H9 (cell line): Measurements from ENCODE around the gene DGCR2. TPM values are rescaled to one million over a fixed set of nuclear protein-coding genes. Genes with fewer than 3 reads are reported as not detected.

Experiments used
- DNase-seq: peaks from one replicate; pipeline ENCODE4 v3.0.0-alpha.2; 2017
- H2AFZ ChIP-seq: one replicate; pipeline ENCODE4 v1.6.1; 2013; ENCODE audit warnings: mild to moderate bottlenecking, low read length, control low read depth, moderate library complexity
- H2AK5ac ChIP-seq: 2 replicates; pipeline ENCODE4 v1.6.1; 2013; ENCODE audit warnings: low read length, control low read depth, mixed read lengths; ENCODE audit not compliant: insufficient read length
- H2BK120ac ChIP-seq: one replicate; pipeline ENCODE4 v1.6.1; 2013; ENCODE audit warnings: low read depth, mild to moderate bottlenecking, low read length, control low read depth, inconsistent platforms; ENCODE audit not compliant: poor library complexity, severe bottlenecking
- H2BK12ac ChIP-seq: 2 replicates; pipeline ENCODE4 v1.6.1; 2013; ENCODE audit warnings: low read length, control low read depth, mixed read lengths, low read depth; ENCODE audit not compliant: insufficient read length
- H2BK15ac ChIP-seq: 2 replicates; pipeline ENCODE4 v1.6.1; 2013; ENCODE audit warnings: low read depth, low read length, control low read depth
- H2BK20ac ChIP-seq: one replicate; pipeline ENCODE4 v1.6.1; 2013; ENCODE audit warnings: low read depth, mild to moderate bottlenecking, low read length, control low read depth, inconsistent platforms; ENCODE audit not compliant: poor library complexity, severe bottlenecking
- H2BK5ac ChIP-seq: 2 replicates; pipeline ENCODE4 v1.6.1; 2013; ENCODE audit warnings: low read length, control low read depth, mixed read lengths; ENCODE audit not compliant: insufficient read length
- H3K14ac ChIP-seq: 2 replicates; pipeline ENCODE4 v1.6.1; 2013; ENCODE audit warnings: low read length, control low read depth; ENCODE audit not compliant: insufficient read depth
- H3K18ac ChIP-seq: 2 replicates; pipeline ENCODE4 v1.6.1; 2013; ENCODE audit warnings: low read depth, mild to moderate bottlenecking, mixed read lengths, low read length, control low read depth; ENCODE audit not compliant: insufficient read length
- H3K23ac ChIP-seq: 2 replicates; pipeline ENCODE4 v1.6.1; 2013; ENCODE audit warnings: low read length, control low read depth, mixed read lengths, low read depth; ENCODE audit not compliant: insufficient read length
- H3K23me2 ChIP-seq: 2 replicates; pipeline ENCODE4 v1.6.1; 2013; ENCODE audit warnings: low read depth, mild to moderate bottlenecking, mixed read lengths, low read length, control low read depth; ENCODE audit not compliant: insufficient read length, poor library complexity, severe bottlenecking
- H3K27ac ChIP-seq: 2 replicates; pipeline ENCODE4 v1.5.1; 2013; ENCODE audit warnings: low read length, control low read depth, mixed read lengths, low read depth; ENCODE audit not compliant: insufficient read length
- H3K27me3 ChIP-seq: 2 replicates; pipeline ENCODE4 v1.6.1; 2013; ENCODE audit warnings: low read length, control low read depth, inconsistent platforms; ENCODE audit not compliant: insufficient read depth
- H3K4ac ChIP-seq: 2 replicates; pipeline ENCODE4 v1.6.1; 2013; ENCODE audit warnings: low read depth, mild to moderate bottlenecking, control low read depth, inconsistent platforms, low read length, moderate library complexity
- H3K4me1 ChIP-seq: 2 replicates; pipeline ENCODE4 v1.6.1; 2013; ENCODE audit warnings: low read length, control low read depth, inconsistent platforms; ENCODE audit not compliant: insufficient read depth
- H3K4me2 ChIP-seq: 2 replicates; pipeline ENCODE4 v1.6.1; 2013; ENCODE audit warnings: low read length, control low read depth, mixed read lengths; ENCODE audit not compliant: insufficient read length, insufficient read depth
- H3K56ac ChIP-seq: 2 replicates; pipeline ENCODE4 v1.6.1; 2013; ENCODE audit warnings: low read depth, mild to moderate bottlenecking, mixed read lengths, low read length, control low read depth; ENCODE audit not compliant: insufficient read length
- H3K79me1 ChIP-seq: 2 replicates; pipeline ENCODE4 v1.6.1; 2013; ENCODE audit warnings: low read depth, mild to moderate bottlenecking, moderate library complexity, low read length, control low read depth, inconsistent platforms; ENCODE audit not compliant: insufficient read depth, poor library complexity, severe bottlenecking
- H3K79me2 ChIP-seq: 2 replicates; pipeline ENCODE4 v1.6.1; 2013; ENCODE audit warnings: low read length, control low read depth, inconsistent platforms; ENCODE audit not compliant: insufficient read depth
- H3K9ac ChIP-seq: 2 replicates; pipeline ENCODE4 v1.6.1; 2013; ENCODE audit warnings: low read length, control low read depth, mixed read lengths; ENCODE audit not compliant: insufficient read length; ENCODE audit errors: extremely low read depth
- H3K9me3 ChIP-seq: one replicate; pipeline ENCODE4 v1.6.1; 2013; ENCODE audit warnings: low read depth, low read length, inconsistent platforms; ENCODE audit not compliant: control insufficient read depth
- H3T11ph ChIP-seq: one replicate; pipeline ENCODE4 v1.6.1; 2013; ENCODE audit warnings: mild to moderate bottlenecking, low read length, control low read depth, inconsistent platforms
- H4K20me1 ChIP-seq: one replicate; pipeline ENCODE4 v1.6.1; 2013; ENCODE audit not compliant: control insufficient read depth, insufficient read length, insufficient read depth
- H4K5ac ChIP-seq: 2 replicates; pipeline ENCODE4 v1.6.1; 2013; ENCODE audit warnings: low read depth, mild to moderate bottlenecking, mixed read lengths, low read length, control low read depth; ENCODE audit not compliant: insufficient read length
- H4K8ac ChIP-seq: replicated peaks from 2 replicates; pipeline ENCODE4 v1.6.1; 2013; ENCODE audit warnings: low read length, control low read depth, mixed read lengths, low read depth; ENCODE audit not compliant: insufficient read length
- H4K91ac ChIP-seq: 2 replicates; pipeline ENCODE4 v1.6.1; 2013; ENCODE audit warnings: low read depth, mild to moderate bottlenecking, moderate library complexity, mixed read lengths, low read length, control low read depth; ENCODE audit not compliant: insufficient read length
- H3K27ac Mint-ChIP-seq, 3 experiments: 2 replicates in 2 of 3; 3 replicates in 1 of 3; pipeline ENCODE4 v1.8.0; 2020 to 2021; ENCODE audit warnings: mixed read lengths in 3 of 3, mild to moderate bottlenecking in 1 of 3, moderate library complexity in 1 of 3
- H3K27me3 Mint-ChIP-seq: 2 replicates; pipeline ENCODE4 v1.8.0; 2021; ENCODE audit warnings: low read depth, mild to moderate bottlenecking, moderate library complexity, mixed read lengths
- H3K36me3 Mint-ChIP-seq, 3 experiments: 2 replicates in 2 of 3; 3 replicates in 1 of 3; pipeline ENCODE4 v1.8.0; 2020 to 2021; ENCODE audit warnings: low read depth in 3 of 3, mixed read lengths in 3 of 3; ENCODE audit not compliant: insufficient read depth in 1 of 3
- H3K4me1 Mint-ChIP-seq, 2 experiments: 2 replicates each; pipeline ENCODE4 v1.8.0; 2020; ENCODE audit warnings: mixed read lengths in 2 of 2
- H3K4me3 Mint-ChIP-seq, 2 experiments: 2 replicates in 1 of 2; 3 replicates in 1 of 2; pipeline ENCODE4 v1.8.0; 2020 to 2021; ENCODE audit warnings: mild to moderate bottlenecking in 2 of 2, mixed read lengths in 2 of 2, moderate library complexity in 1 of 2
- H3K9me3 Mint-ChIP-seq, 2 experiments: 2 replicates in 1 of 2; 3 replicates in 1 of 2; pipeline ENCODE4 v1.8.0; 2020; ENCODE audit warnings: mild to moderate bottlenecking in 2 of 2, mixed read lengths in 2 of 2, moderate library complexity in 1 of 2
- WGBS: extraction: QIAGEN DNeasy Blood & Tissue Kit; methylation state at CpG from one replicate; pipeline ENCODE4 v1.1.7; 2013; ENCODE audit warnings: missing lambda C conversion rate, low lambda C conversion rate, mixed read lengths; ENCODE audit not compliant: insufficient read length; ENCODE audit errors: extremely low coverage; 5-methylcytosine and 5-hydroxymethylcytosine counted together
- total RNA-seq: library from RNA; stranded (reverse); gene quantifications from 2 replicates; pipeline ENCODE4 v1.2.1, GENCODE V29; 2021
- TF ChIP-seq, protein P1 (sequence below): fragments of 200-600 bp; sonication (generic); conservative IDR thresholded peaks from 3 replicates; pipeline ENCODE4 v1.8.0; 2021; ENCODE audit warnings: antibody characterized with exemption, mild to moderate bottlenecking

Gene DGCR2
- total RNA-seq, 1 experiment from 2014 or later: 47.2 TPM

DNA sequence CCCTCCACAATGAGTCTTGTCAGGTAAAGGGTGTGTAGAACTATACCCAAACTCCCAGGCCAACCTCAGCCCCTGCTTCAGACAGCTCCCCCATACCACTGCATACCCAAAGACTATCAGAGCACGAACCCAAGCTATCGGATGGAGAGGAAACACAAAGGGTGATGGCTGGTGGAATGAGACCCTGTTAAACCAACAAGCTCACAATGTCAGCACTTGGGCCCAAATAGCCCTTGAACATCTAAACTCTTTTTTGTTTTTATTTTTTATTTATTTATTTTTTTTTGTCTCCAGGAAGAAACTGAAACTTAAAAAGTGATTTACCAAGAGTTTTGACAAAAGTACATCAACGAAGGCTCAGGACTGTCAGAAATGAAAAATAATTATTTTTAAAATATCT, 10.6 kb downstream of the DGCR2 start:
- Mint-ChIP-seq H3K4me3 (no peak overlapping the region), H3K9me3 (no peaks in the 10 kb centered on the region)

More for the DNA sequence above, 10.6 kb downstream of the DGCR2 start:
- no CpG with 5 or more reads among the region's 3 CpGs for WGBS
- Histone ChIP-seq H2BK15ac (no peak overlapping the region), H2BK12ac (no peak overlapping the region), H4K8ac (no peak overlapping the region), H2AFZ (no peak overlapping the region), H2BK120ac (no peak overlapping the region), H4K91ac (no peak overlapping the region), H3K4ac (no peak overlapping the region), H4K5ac (no peak overlapping the region), H3K23me2 (no peaks in the 10 kb centered on the region), H2BK5ac (no peak overlapping the region), H3K56ac (no peak overlapping the region), H3K9me3 (no peaks in the 10 kb centered on the region), H4K20me1 (peaks cover 2% of the 10 kb centered on the region), H3K9ac (no peak overlapping the region), H2AK5ac (no peak overlapping the region), H3K18ac (no peak overlapping the region), H3K79me1 (peaks cover 4% of the 10 kb centered on the region), H3K14ac (peak overlapping the region; percentile 4; the same call in 1 of the 2 replicates), H3K27ac (no peak overlapping the region), H3T11ph (no peak overlapping the region), H2BK20ac (no peak overlapping the region), H3K79me2 (peaks cover 26% of the 10 kb centered on the region; the same call in 1 of the 2 replicates), H3K4me1 (peaks cover 8% of the 10 kb centered on the region; the same call in 1 of the 2 replicates), H3K23ac (no peak overlapping the region), H3K27me3 (no peaks in the 10 kb centered on the region), H3K4me2 (no peak overlapping the region)
- no peak for DNase-seq
- H3K36me3 Mint-ChIP-seq: peaks cover 0 to 4% (median 1%) of the 10 kb centered on the region in 3 experiments; a peak in 2 of 7 replicates
- H3K27ac Mint-ChIP-seq: peak overlapping the region in 2 of 3 experiments; percentile 3 to 42; a peak in 2 of 7 replicates
- H3K27me3 Mint-ChIP-seq: no peaks in the 10 kb centered on the region
- TF ChIP-seq, protein P1, sequence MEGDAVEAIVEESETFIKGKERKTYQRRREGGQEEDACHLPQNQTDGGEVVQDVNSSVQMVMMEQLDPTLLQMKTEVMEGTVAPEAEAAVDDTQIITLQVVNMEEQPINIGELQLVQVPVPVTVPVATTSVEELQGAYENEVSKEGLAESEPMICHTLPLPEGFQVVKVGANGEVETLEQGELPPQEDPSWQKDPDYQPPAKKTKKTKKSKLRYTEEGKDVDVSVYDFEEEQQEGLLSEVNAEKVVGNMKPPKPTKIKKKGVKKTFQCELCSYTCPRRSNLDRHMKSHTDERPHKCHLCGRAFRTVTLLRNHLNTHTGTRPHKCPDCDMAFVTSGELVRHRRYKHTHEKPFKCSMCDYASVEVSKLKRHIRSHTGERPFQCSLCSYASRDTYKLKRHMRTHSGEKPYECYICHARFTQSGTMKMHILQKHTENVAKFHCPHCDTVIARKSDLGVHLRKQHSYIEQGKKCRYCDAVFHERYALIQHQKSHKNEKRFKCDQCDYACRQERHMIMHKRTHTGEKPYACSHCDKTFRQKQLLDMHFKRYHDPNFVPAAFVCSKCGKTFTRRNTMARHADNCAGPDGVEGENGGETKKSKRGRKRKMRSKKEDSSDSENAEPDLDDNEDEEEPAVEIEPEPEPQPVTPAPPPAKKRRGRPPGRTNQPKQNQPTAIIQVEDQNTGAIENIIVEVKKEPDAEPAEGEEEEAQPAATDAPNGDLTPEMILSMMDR: no peak
- H3K4me1 Mint-ChIP-seq: peaks cover 23 to 38% of the 10 kb centered on the region in 2 experiments
